ENCODE data around the gene TSHZ2.

The TSHZ2 gene

GRCh38 chr20:53133125-53133524 is 161.0 kb downstream of the TSHZ2 start:
- DNase-seq (ENCODE audit: low read depth), result no peak

- no peak for DNase-seq (ENCODE audit: low read depth)
Observed at GRCh38 chr20:53133628-53134027, 161.5 kb downstream of the TSHZ2 start.

- no peak for DNase-seq (ENCODE audit: low read depth)
Observed at GRCh38 chr20:53136473-53136872, 164.3 kb downstream of the TSHZ2 start.

GRCh38 chr20:53138454-53139262 is 166.5 kb downstream of the TSHZ2 start:
- no peak for DNase-seq (ENCODE audit: low read depth)

- no peak for DNase-seq (ENCODE audit: low read depth)
Observed at GRCh38 chr20:53141201-53142050, 169.3 kb downstream of the TSHZ2 start.

GRCh38 chr20:53142225-53143127 is 170.3 kb downstream of the TSHZ2 start:
- DNase-seq (ENCODE audit: low read depth), result no peak

- DNase-seq (ENCODE audit: low read depth), result peak; percentile 37
Observed at GRCh38 chr20:53146201-53146891, 174.2 kb downstream of the TSHZ2 start.

GRCh38 chr20:53148771-53149147 is 176.6 kb downstream of the TSHZ2 start:
- DNase-seq (ENCODE audit: low read depth), result no peak

- DNase-seq (ENCODE audit: low read depth), result no peak
Observed at GRCh38 chr20:53149148-53149889, 177.2 kb downstream of the TSHZ2 start.

GRCh38 chr20:53149890-53150205 is 177.7 kb downstream of the TSHZ2 start:
- no peak for DNase-seq (ENCODE audit: low read depth)

- no peak for DNase-seq (ENCODE audit: low read depth)
Observed at GRCh38 chr20:53150532-53150931, 178.4 kb downstream of the TSHZ2 start.

- no peak for DNase-seq (ENCODE audit: low read depth)
Observed at GRCh38 chr20:53152228-53152627, 180.1 kb downstream of the TSHZ2 start.

- DNase-seq (ENCODE audit: low read depth), result no peak
Observed at GRCh38 chr20:53154540-53154939, 182.4 kb downstream of the TSHZ2 start.

- no peak for DNase-seq (ENCODE audit: low read depth)
Observed at GRCh38 chr20:53157443-53158408, 185.6 kb downstream of the TSHZ2 start.

- no peak for DNase-seq (ENCODE audit: low read depth)
Observed at GRCh38 chr20:53159160-53159559, 187.0 kb downstream of the TSHZ2 start.

GRCh38 chr20:53161073-53161472 is 188.9 kb downstream of the TSHZ2 start:
- DNase-seq (ENCODE audit: low read depth), result no peak

GRCh38 chr20:53161473-53161872 is 189.3 kb downstream of the TSHZ2 start:
- no peak for DNase-seq (ENCODE audit: low read depth)

- no peak for DNase-seq (ENCODE audit: low read depth)
Observed at GRCh38 chr20:53162251-53162835, 190.2 kb downstream of the TSHZ2 start.

- DNase-seq (ENCODE audit: low read depth), result no peak
Observed at GRCh38 chr20:53163486-53163885, 191.3 kb downstream of the TSHZ2 start.

Data from activated T-cell treated with anti-CD3 and anti-CD28 coated beads for 24 hours (primary cell).